NCI-H1092 (cell line): ENCODE data around the gene UBASH3B.

Experiments
- DNase-seq: peaks from one replicate; lab custom pipeline; 2025; lab: John Stamatoyannopoulos, UW

Gene UBASH3B

GRCh38 chr11:122731500-122731913, 76.0 kb downstream of the UBASH3B start:
- no peak for DNase-seq

- no peak for DNase-seq
These were observed 77.1 kb downstream of the UBASH3B start for GRCh38 chr11:122732342-122733315.

GRCh38 chr11:122733318-122733717, 77.8 kb downstream of the UBASH3B start:
- DNase-seq = peak; percentile 74

GRCh38 chr11:122734848-122735496, 79.5 kb downstream of the UBASH3B start:
- DNase-seq = no peak

- no peak for DNase-seq
These were observed 82.6 kb downstream of the UBASH3B start for GRCh38 chr11:122737951-122738693.

- no peak for DNase-seq
These were observed 86.2 kb downstream of the UBASH3B start for GRCh38 chr11:122741613-122742300.

- DNase-seq = no peak
These were observed 86.9 kb downstream of the UBASH3B start for GRCh38 chr11:122742301-122743018.

GRCh38 chr11:122743097-122743741, 87.7 kb downstream of the UBASH3B start:
- no peak for DNase-seq

- DNase-seq = no peak
These were observed 88.4 kb downstream of the UBASH3B start for GRCh38 chr11:122743949-122744348.

GRCh38 chr11:122744357-122744756, 88.8 kb downstream of the UBASH3B start:
- DNase-seq = no peak

GRCh38 chr11:122745111-122745510, 89.6 kb downstream of the UBASH3B start:
- no peak for DNase-seq

GRCh38 chr11:122746050-122746478, 90.5 kb downstream of the UBASH3B start:
- DNase-seq = no peak

- no peak for DNase-seq
These were observed 91.2 kb downstream of the UBASH3B start for GRCh38 chr11:122746611-122747244.

GRCh38 chr11:122747351-122747781, 91.8 kb downstream of the UBASH3B start:
- no peak for DNase-seq

- DNase-seq = no peak
These were observed 93.6 kb downstream of the UBASH3B start for GRCh38 chr11:122749005-122749687.

- no peak for DNase-seq
These were observed 94.5 kb downstream of the UBASH3B start for GRCh38 chr11:122750049-122750448.

- peak; percentile 62 for DNase-seq
These were observed 96.0 kb downstream of the UBASH3B start for GRCh38 chr11:122751292-122752070.

GRCh38 chr11:122754028-122754427, 98.5 kb downstream of the UBASH3B start:
- DNase-seq = no peak
